ENCODE results near the gene ALPI.
"Not testable (repeated sequence)": the region's sequence is repeated elsewhere in the genome, so short reads cannot be mapped to it uniquely, and the experiment has no call there.

Gene ALPI

GRCh38 chr2:232449964-232450363, 6.0 kb upstream of the ALPI start:
- Histone ChIP-seq H3K4me3 (ENCODE audit: insufficient read depth, low read depth, low read length, poor library complexity, severe bottlenecking) (no peak overlapping the region), H3K27ac (ENCODE audit: insufficient read depth, low read length, poor library complexity, severe bottlenecking) (no peak overlapping the region), H3K4me1 (ENCODE audit: control insufficient read depth, insufficient read depth, low read length, poor library complexity, severe bottlenecking) (no peaks in the 10 kb centered on the region), H3K36me3 (ENCODE audit: control insufficient read depth, insufficient read depth, low read length) (no peaks in the 10 kb centered on the region), H3K9me3 (ENCODE audit: control insufficient read depth, low read length) (no peaks in the 10 kb centered on the region), H3K27me3 (replicated peaks; ENCODE audit: control insufficient read depth, insufficient read depth, low read length, poor library complexity, severe bottlenecking) (no peaks in the 10 kb centered on the region)
- DNase-seq, result no peak

GRCh38 chr2:232451645-232452044, 4.3 kb upstream of the ALPI start:
- H3K27me3 ChIP-seq (replicated peaks; ENCODE audit: control insufficient read depth, insufficient read depth, low read length, poor library complexity, severe bottlenecking); H3K36me3 ChIP-seq (ENCODE audit: control insufficient read depth, insufficient read depth, low read length); H3K9me3 ChIP-seq (ENCODE audit: control insufficient read depth, low read length); H3K4me1 ChIP-seq (ENCODE audit: control insufficient read depth, insufficient read depth, low read length, poor library complexity, severe bottlenecking); H3K27ac ChIP-seq (ENCODE audit: insufficient read depth, low read length, poor library complexity, severe bottlenecking); DNase-seq; H3K4me3 ChIP-seq (ENCODE audit: insufficient read depth, low read depth, low read length, poor library complexity, severe bottlenecking): not testable (repeated sequence)

DNA sequence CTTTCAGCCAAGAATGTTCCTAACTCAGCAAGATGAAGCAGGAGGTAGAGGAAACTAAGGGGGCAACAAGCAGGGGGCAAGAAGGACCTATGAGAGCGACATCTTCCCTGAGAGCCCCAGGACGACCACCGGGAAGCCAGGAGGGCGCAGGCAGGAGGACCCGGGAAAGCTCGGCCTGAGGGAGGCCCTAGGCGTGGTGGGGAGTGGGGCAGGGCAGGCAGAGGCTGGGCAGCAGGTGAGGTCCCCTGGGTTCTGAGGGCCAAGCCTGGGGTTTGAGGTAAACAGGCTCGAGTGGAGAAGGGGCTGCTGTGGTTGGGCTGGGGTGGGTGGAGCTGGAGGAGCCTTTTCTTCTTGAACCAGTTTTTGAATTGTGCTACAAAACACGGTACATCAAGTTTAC, 1.3 kb upstream of the ALPI start:
- H3K36me3 ChIP-seq (ENCODE audit: control insufficient read depth, insufficient read depth, low read length), result no peaks in the 10 kb centered on the region
- H3K4me1 ChIP-seq (ENCODE audit: control insufficient read depth, insufficient read depth, low read length, poor library complexity, severe bottlenecking), result no peaks in the 10 kb centered on the region
- no peaks in the 10 kb centered on the region for H3K27me3 ChIP-seq (replicated peaks; ENCODE audit: control insufficient read depth, insufficient read depth, low read length, poor library complexity, severe bottlenecking)
- no peak for DNase-seq
- H3K9me3 ChIP-seq (ENCODE audit: control insufficient read depth, low read length), result no peaks in the 10 kb centered on the region
- H3K27ac ChIP-seq (ENCODE audit: insufficient read depth, low read length, poor library complexity, severe bottlenecking), result no peak overlapping the region
- H3K4me3 ChIP-seq (ENCODE audit: insufficient read depth, low read depth, low read length, poor library complexity, severe bottlenecking), result no peak overlapping the region

GRCh38 chr2:232456296-232457120, 555 bp downstream of the ALPI start:
- H3K9me3 ChIP-seq (ENCODE audit: control insufficient read depth, low read length), result no peaks in the 10 kb centered on the region
- H3K4me1 ChIP-seq (ENCODE audit: control insufficient read depth, insufficient read depth, low read length, poor library complexity, severe bottlenecking), result no peaks in the 10 kb centered on the region
- no peaks in the 10 kb centered on the region for H3K27me3 ChIP-seq (replicated peaks; ENCODE audit: control insufficient read depth, insufficient read depth, low read length, poor library complexity, severe bottlenecking)
- no peaks in the 10 kb centered on the region for H3K36me3 ChIP-seq (ENCODE audit: control insufficient read depth, insufficient read depth, low read length)
- H3K4me3 ChIP-seq (ENCODE audit: insufficient read depth, low read depth, low read length, poor library complexity, severe bottlenecking), result no peak overlapping the region
- no peak overlapping the region for H3K27ac ChIP-seq (ENCODE audit: insufficient read depth, low read length, poor library complexity, severe bottlenecking)
- DNase-seq, result no peak

GRCh38 chr2:232457121-232458011, 1.4 kb downstream of the ALPI start:
- H3K27me3 ChIP-seq (replicated peaks; ENCODE audit: control insufficient read depth, insufficient read depth, low read length, poor library complexity, severe bottlenecking), result no peaks in the 10 kb centered on the region
- DNase-seq, result no peak

DNA sequence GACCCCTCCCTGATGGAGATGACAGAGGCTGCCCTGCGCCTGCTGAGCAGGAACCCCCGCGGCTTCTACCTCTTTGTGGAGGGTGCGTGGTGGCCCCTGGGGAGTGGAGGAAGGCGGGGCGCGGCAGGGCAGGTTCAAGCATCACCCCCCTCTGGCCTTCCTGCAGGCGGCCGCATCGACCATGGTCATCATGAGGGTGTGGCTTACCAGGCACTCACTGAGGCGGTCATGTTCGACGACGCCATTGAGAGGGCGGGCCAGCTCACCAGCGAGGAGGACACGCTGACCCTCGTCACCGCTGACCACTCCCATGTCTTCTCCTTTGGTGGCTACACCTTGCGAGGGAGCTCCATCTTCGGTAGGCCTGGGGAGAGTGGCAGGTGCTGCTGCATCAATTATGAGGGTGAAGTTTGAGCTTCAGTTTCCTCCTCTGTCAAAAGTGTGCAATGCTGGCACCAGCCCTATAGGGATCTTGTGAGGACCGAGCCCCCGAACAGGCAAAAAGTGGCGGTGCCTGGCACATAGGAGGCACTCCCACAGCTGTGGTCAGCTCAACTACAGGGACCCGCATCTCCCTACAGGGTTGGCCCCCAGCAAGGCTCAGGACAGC, 2.2 kb downstream of the ALPI start:
- no peak for DNase-seq
- Histone ChIP-seq H3K9me3 (ENCODE audit: control insufficient read depth, low read length) (no peaks in the 10 kb centered on the region), H3K4me3 (ENCODE audit: insufficient read depth, low read depth, low read length, poor library complexity, severe bottlenecking) (no peak overlapping the region), H3K36me3 (ENCODE audit: control insufficient read depth, insufficient read depth, low read length) (no peaks in the 10 kb centered on the region), H3K27ac (ENCODE audit: insufficient read depth, low read length, poor library complexity, severe bottlenecking) (no peak overlapping the region), H3K4me1 (ENCODE audit: control insufficient read depth, insufficient read depth, low read length, poor library complexity, severe bottlenecking) (no peaks in the 10 kb centered on the region), H3K27me3 (replicated peaks; ENCODE audit: control insufficient read depth, insufficient read depth, low read length, poor library complexity, severe bottlenecking) (no peaks in the 10 kb centered on the region)

More at GRCh38 chr2:232457121-232458011, 1.4 kb downstream of the ALPI start:
- H3K9me3 ChIP-seq (ENCODE audit: control insufficient read depth, low read length), result no peaks in the 10 kb centered on the region
- no peak overlapping the region for H3K4me3 ChIP-seq (ENCODE audit: insufficient read depth, low read depth, low read length, poor library complexity, severe bottlenecking)
- no peaks in the 10 kb centered on the region for H3K4me1 ChIP-seq (ENCODE audit: control insufficient read depth, insufficient read depth, low read length, poor library complexity, severe bottlenecking)
- H3K36me3 ChIP-seq (ENCODE audit: control insufficient read depth, insufficient read depth, low read length), result no peaks in the 10 kb centered on the region
- H3K27ac ChIP-seq (ENCODE audit: insufficient read depth, low read length, poor library complexity, severe bottlenecking), result no peak overlapping the region

DNA sequence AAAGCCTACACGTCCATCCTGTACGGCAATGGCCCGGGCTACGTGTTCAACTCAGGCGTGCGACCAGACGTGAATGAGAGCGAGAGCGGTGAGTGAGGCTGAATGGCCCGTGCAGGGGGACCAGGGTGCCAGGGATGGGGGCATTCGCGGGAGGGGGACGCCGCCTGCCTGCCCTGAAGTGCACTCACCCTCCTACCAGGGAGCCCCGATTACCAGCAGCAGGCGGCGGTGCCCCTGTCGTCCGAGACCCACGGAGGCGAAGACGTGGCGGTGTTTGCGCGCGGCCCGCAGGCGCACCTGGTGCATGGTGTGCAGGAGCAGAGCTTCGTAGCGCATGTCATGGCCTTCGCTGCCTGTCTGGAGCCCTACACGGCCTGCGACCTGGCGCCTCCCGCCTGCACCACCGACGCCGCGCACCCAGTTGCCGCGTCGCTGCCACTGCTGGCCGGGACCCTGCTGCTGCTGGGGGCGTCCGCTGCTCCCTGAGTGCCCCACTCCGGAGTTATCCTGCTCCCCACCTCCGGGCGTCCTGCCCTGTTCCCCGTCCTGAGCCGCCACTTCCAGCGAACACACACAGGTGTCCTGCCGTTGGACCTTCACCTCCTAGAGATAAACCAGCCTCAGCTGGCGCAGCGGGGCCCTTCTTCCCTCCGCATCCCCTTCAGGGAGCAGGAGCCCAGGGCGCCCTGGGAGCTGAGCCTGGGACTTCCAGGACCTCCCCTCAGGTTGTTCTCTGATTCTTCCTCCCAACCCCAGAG, 2.9 kb downstream of the ALPI start:
- no peaks in the 10 kb centered on the region for H3K9me3 ChIP-seq (ENCODE audit: control insufficient read depth, low read length)
- H3K4me1 ChIP-seq (ENCODE audit: control insufficient read depth, insufficient read depth, low read length, poor library complexity, severe bottlenecking), result no peaks in the 10 kb centered on the region
- H3K4me3 ChIP-seq (ENCODE audit: insufficient read depth, low read depth, low read length, poor library complexity, severe bottlenecking), result no peak overlapping the region
- DNase-seq, result no peak
- no peak overlapping the region for H3K27ac ChIP-seq (ENCODE audit: insufficient read depth, low read length, poor library complexity, severe bottlenecking)
- H3K36me3 ChIP-seq (ENCODE audit: control insufficient read depth, insufficient read depth, low read length), result no peaks in the 10 kb centered on the region
- no peaks in the 10 kb centered on the region for H3K27me3 ChIP-seq (replicated peaks; ENCODE audit: control insufficient read depth, insufficient read depth, low read length, poor library complexity, severe bottlenecking)

GRCh38 chr2:232459419-232460035, 3.6 kb downstream of the ALPI start:
- no peak overlapping the region for H3K4me3 ChIP-seq (ENCODE audit: insufficient read depth, low read depth, low read length, poor library complexity, severe bottlenecking)
- H3K27me3 ChIP-seq (replicated peaks; ENCODE audit: control insufficient read depth, insufficient read depth, low read length, poor library complexity, severe bottlenecking), result no peaks in the 10 kb centered on the region
- no peaks in the 10 kb centered on the region for H3K4me1 ChIP-seq (ENCODE audit: control insufficient read depth, insufficient read depth, low read length, poor library complexity, severe bottlenecking)
- no peak overlapping the region for H3K27ac ChIP-seq (ENCODE audit: insufficient read depth, low read length, poor library complexity, severe bottlenecking)
- H3K36me3 ChIP-seq (ENCODE audit: control insufficient read depth, insufficient read depth, low read length), result no peaks in the 10 kb centered on the region
- DNase-seq, result no peak
- H3K9me3 ChIP-seq (ENCODE audit: control insufficient read depth, low read length), result no peaks in the 10 kb centered on the region

DNA sequence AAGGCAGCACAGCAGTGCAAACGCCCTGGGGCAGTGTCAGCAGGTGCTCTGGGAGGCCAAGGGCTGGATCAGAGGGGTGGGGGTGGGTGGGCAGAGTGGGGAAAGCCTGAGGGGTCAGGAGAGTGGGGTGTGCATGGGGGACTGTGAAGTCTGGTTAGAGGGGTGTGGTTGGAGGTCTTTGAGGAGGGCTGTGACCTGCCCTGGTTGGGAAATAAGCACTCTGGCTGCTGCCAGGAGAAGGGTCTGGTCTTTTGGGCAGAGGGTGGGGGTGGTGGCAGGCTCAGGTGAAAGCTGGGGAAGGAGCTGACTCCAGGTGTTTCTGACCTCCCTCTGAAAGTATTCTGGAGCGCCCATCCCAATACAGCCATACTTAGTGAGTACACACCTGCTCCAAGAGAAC, 4.2 kb downstream of the ALPI start:
- Histone ChIP-seq H3K27ac (ENCODE audit: insufficient read depth, low read length, poor library complexity, severe bottlenecking) (no peak overlapping the region), H3K4me3 (ENCODE audit: insufficient read depth, low read depth, low read length, poor library complexity, severe bottlenecking) (no peak overlapping the region), H3K27me3 (replicated peaks; ENCODE audit: control insufficient read depth, insufficient read depth, low read length, poor library complexity, severe bottlenecking) (no peaks in the 10 kb centered on the region), H3K36me3 (ENCODE audit: control insufficient read depth, insufficient read depth, low read length) (no peaks in the 10 kb centered on the region), H3K9me3 (ENCODE audit: control insufficient read depth, low read length) (no peaks in the 10 kb centered on the region), H3K4me1 (ENCODE audit: control insufficient read depth, insufficient read depth, low read length, poor library complexity, severe bottlenecking) (no peaks in the 10 kb centered on the region)
- DNase-seq, result no peak

Measured in effector memory CD4-positive, alpha-beta T cell (primary cell).